Measurements from ENCODE around the gene LAMA3. TPM values are rescaled to one million over a fixed set of nuclear protein-coding genes. Genes with fewer than 3 reads are reported as not detected.

Gene LAMA3
- total and polyA plus RNA-seq, 2 donors (not counting 3 experiments of a cell fraction or from before 2014, with no cell fraction given), result 2.6 to 12.3 TPM

- no peak overlapping the region for H2AFZ ChIP-seq (ENCODE audit: low read depth, low read length)
- no peaks in the 10 kb centered on the region for H3K9me3 ChIP-seq (replicated peaks; ENCODE audit: control insufficient read depth, insufficient read depth, low read length)
- FAIRE-seq (no peak), DNase-seq (ENCODE audit: low read depth, low spot score) (no peak)
- peaks cover 12% of the 10 kb centered on the region for H3K4me1 ChIP-seq (ENCODE audit: control insufficient read depth, extremely low read depth, insufficient read depth, low read length)
- no peak for TF ChIP-seq POLR2AphosphoS5 (IDR thresholded peaks at IDR 0.05; ENCODE audit: insufficient read depth, low read depth, low read length)
- TF ChIP-seq POLR2A (IDR thresholded peaks at IDR 0.05; ENCODE audit: low read depth, low read length), result no peak
- TF ChIP-seq MAX (IDR thresholded peaks at IDR 0.05; ENCODE audit: insufficient read depth, insufficient read length), result no peak
- TF ChIP-seq CTCF (IDR thresholded peaks at IDR 0.05; ENCODE audit: extremely low read depth in 1 of 2, insufficient read depth in 1 of 2, low read depth in 1 of 2, low read length in 2 of 2), result no peak
- no peak for TF ChIP-seq FOS (IDR thresholded peaks at IDR 0.05; ENCODE audit: borderline replicate concordance, insufficient read depth, low read length)
- no peak for TF ChIP-seq MYC (IDR thresholded peaks at IDR 0.05; ENCODE audit: low read depth, low read length)
- no peak for TF ChIP-seq GATA2 (IDR thresholded peaks at IDR 0.05; ENCODE audit: insufficient read depth, insufficient read length, low read depth, low read length)
- TF ChIP-seq JUN (IDR thresholded peaks at IDR 0.05; ENCODE audit: borderline replicate concordance, insufficient read depth, insufficient read length, low read depth), result no peak
- no peak overlapping the region for H3K4me3 ChIP-seq (replicated peaks in 1 of 3; ENCODE audit: insufficient read depth in 1 of 3, low read depth in 1 of 3, low read length in 3 of 3)
- no peak overlapping the region for H3K4me2 ChIP-seq (ENCODE audit: insufficient read depth, low read length)
- intact Hi-C loops (cut with micrococcal nuclease), result no loop called here
- no peak overlapping the region for H3K9ac ChIP-seq (replicated peaks; ENCODE audit: extremely low read depth, insufficient read depth, low read length)
- no peaks in the 10 kb centered on the region for H3K36me3 ChIP-seq (ENCODE audit: control insufficient read depth in 2 of 2, extremely low read depth in 1 of 2, insufficient read depth in 2 of 2, low read length in 2 of 2)
- no peaks in the 10 kb centered on the region for H3K9me1 ChIP-seq (replicated peaks; ENCODE audit: control insufficient read depth, extremely low read depth, insufficient read depth, low read length)
- no peak overlapping the region for H3K27ac ChIP-seq (ENCODE audit: insufficient read depth, low read depth, low read length)
- CTCF ChIA-PET, result interaction anchor here (1.8 kb wide), 1 partner anchor 12 kb away, joined by 4 read pairs; no protein-coding TSS in a partner anchor
- H3K79me2 ChIP-seq (ENCODE audit: control insufficient read depth, insufficient read depth, low read length), result no peaks in the 10 kb centered on the region
- dilution Hi-C loops (cut with MboI; ENCODE audit: extremely low pct_ligation_motif_present, low sequenced_read_pairs), result no loop called here
- POLR2A ChIA-PET, result no interaction called here
- no peaks in the 10 kb centered on the region for H4K20me1 ChIP-seq (replicated peaks; ENCODE audit: control insufficient read depth, extremely low read depth, insufficient read depth, low read length)
- BruUV-seq (replicated peaks), result no TSS peak
- no peaks in the 10 kb centered on the region for H3K27me3 ChIP-seq (ENCODE audit: control insufficient read depth in 2 of 2, insufficient read depth in 2 of 2, low read length in 2 of 2)
Measured at GRCh38 chr18:23859466-23860336, 170.4 kb downstream of the LAMA3 start.

Data from endothelial cell of umbilical vein (primary cell).